Measurements from ENCODE around the gene GRPEL1. TPM values are rescaled to one million over a fixed set of nuclear protein-coding genes. Genes with fewer than 3 reads are reported as not detected.

The GRPEL1 gene
- polyA plus RNA-seq, 1 donor from 2014 or later, result 28.5 TPM

DNA sequence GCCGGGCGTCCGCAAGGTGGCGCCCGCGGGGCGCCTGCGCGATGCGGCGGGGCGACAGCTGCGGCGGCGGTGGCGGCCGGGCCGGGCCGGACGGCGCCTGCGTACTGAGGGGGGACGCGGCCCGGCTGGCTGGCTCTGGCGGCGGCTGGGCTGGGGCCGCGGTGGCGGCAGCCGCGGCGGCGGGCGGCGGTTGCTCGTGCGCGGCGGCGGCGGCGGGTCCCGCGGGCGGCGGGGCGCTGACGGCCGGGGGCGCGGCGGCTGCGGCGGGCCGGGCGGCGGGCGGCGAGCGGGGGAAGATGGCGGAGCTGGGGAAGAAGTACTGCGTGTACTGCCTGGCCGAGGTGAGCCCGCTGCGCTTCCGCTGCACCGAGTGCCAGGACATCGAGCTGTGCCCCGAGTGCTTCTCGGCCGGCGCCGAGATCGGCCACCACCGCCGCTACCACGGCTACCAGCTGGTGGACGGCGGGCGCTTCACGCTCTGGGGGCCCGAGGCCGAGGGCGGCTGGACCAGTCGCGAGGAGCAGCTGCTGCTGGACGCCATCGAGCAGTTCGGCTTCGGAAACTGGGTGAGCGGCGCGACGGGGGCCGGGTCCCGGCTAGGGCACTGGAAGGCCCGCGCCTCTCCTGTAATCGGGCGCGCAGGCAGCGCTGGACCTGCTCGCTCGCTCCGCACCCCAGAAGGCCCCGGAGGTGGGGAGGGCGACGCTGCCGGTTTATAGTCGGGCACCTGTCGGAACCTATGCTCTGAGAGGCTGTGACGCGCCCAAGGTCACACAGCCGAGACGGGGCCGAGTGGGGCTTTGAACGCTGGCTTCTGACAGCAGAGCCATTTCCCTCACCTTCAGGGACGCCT is 24.4 kb downstream of the GRPEL1 start, which contains the start of gene TADA2B:
TADA2B (plus strand) TSS at position 89 of the 853 bp plus-strand sequence; CDS start at position 297, 208 bp downstream.
- Histone ChIP-seq H2AFZ (ENCODE audit: low read depth, low read length) (peak within 1 kb of the TSS; percentile 51), H3K9ac (ENCODE audit: low read length) (peak within 1 kb of the TSS; percentile 94), H3K27ac (ENCODE audit: low read length) (peak within 1 kb of the TSS; percentile 84), H3K79me2 (replicated peaks; ENCODE audit: insufficient read depth, low read length) (peaks cover 43% of the 10 kb centered on the region), H3F3A (ENCODE audit: insufficient read depth, low read length, poor library complexity, severe bottlenecking) (no peaks in the 10 kb centered on the region), H3K27me3 (ENCODE audit: insufficient read depth, low read depth, low read length) (no peaks in the 10 kb centered on the region), H3K36me3 (ENCODE audit: insufficient read depth, low read length) (no peaks in the 10 kb centered on the region), H3K4me2 (ENCODE audit: low read length) (peak within 1 kb of the TSS; percentile 81), H3K9me2 (ENCODE audit: insufficient read depth, low read length) (no peaks in the 10 kb centered on the region), H3K4me3 (ENCODE audit: low read length) (peak within 1 kb of the TSS; percentile 100), H3K9me3 (ENCODE audit: low read length) (no peaks in the 10 kb centered on the region), H4K20me1 (ENCODE audit: insufficient read depth) (peaks cover 10% of the 10 kb centered on the region)
- peak; percentile 28 for TF ChIP-seq POLR2AphosphoS5 (IDR thresholded peaks at IDR 0.05)
- no peak for TF ChIP-seq RAD21 (conservative IDR thresholded peaks at IDR 0.05)
- no peak for TF ChIP-seq SMC3 (conservative IDR thresholded peaks at IDR 0.05; ENCODE audit: poor library complexity)
- TF ChIP-seq, protein P1, sequence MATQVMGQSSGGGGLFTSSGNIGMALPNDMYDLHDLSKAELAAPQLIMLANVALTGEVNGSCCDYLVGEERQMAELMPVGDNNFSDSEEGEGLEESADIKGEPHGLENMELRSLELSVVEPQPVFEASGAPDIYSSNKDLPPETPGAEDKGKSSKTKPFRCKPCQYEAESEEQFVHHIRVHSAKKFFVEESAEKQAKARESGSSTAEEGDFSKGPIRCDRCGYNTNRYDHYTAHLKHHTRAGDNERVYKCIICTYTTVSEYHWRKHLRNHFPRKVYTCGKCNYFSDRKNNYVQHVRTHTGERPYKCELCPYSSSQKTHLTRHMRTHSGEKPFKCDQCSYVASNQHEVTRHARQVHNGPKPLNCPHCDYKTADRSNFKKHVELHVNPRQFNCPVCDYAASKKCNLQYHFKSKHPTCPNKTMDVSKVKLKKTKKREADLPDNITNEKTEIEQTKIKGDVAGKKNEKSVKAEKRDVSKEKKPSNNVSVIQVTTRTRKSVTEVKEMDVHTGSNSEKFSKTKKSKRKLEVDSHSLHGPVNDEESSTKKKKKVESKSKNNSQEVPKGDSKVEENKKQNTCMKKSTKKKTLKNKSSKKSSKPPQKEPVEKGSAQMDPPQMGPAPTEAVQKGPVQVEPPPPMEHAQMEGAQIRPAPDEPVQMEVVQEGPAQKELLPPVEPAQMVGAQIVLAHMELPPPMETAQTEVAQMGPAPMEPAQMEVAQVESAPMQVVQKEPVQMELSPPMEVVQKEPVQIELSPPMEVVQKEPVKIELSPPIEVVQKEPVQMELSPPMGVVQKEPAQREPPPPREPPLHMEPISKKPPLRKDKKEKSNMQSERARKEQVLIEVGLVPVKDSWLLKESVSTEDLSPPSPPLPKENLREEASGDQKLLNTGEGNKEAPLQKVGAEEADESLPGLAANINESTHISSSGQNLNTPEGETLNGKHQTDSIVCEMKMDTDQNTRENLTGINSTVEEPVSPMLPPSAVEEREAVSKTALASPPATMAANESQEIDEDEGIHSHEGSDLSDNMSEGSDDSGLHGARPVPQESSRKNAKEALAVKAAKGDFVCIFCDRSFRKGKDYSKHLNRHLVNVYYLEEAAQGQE (IDR thresholded peaks at IDR 0.05; ENCODE audit: borderline replicate concordance), result peak; percentile 19
- TF ChIP-seq EZH2 (IDR thresholded peaks at IDR 0.05; ENCODE audit: borderline replicate concordance, insufficient read depth, low read length, poor library complexity, severe bottlenecking), result no peak
- TF ChIP-seq TAF1 (IDR thresholded peaks at IDR 0.05; ENCODE audit: low read depth), result no peak
- TF ChIP-seq, protein P2, sequence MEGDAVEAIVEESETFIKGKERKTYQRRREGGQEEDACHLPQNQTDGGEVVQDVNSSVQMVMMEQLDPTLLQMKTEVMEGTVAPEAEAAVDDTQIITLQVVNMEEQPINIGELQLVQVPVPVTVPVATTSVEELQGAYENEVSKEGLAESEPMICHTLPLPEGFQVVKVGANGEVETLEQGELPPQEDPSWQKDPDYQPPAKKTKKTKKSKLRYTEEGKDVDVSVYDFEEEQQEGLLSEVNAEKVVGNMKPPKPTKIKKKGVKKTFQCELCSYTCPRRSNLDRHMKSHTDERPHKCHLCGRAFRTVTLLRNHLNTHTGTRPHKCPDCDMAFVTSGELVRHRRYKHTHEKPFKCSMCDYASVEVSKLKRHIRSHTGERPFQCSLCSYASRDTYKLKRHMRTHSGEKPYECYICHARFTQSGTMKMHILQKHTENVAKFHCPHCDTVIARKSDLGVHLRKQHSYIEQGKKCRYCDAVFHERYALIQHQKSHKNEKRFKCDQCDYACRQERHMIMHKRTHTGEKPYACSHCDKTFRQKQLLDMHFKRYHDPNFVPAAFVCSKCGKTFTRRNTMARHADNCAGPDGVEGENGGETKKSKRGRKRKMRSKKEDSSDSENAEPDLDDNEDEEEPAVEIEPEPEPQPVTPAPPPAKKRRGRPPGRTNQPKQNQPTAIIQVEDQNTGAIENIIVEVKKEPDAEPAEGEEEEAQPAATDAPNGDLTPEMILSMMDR (IDR thresholded peaks at IDR 0.05; ENCODE audit: poor library complexity, severe bottlenecking), result no peak
- TF ChIP-seq MXI1 (conservative IDR thresholded peaks at IDR 0.05; ENCODE audit: poor library complexity, severe bottlenecking), result peak; percentile 35
- no peak for TF ChIP-seq EP300 (conservative IDR thresholded peaks at IDR 0.05; ENCODE audit: poor library complexity, severe bottlenecking)

DNA sequence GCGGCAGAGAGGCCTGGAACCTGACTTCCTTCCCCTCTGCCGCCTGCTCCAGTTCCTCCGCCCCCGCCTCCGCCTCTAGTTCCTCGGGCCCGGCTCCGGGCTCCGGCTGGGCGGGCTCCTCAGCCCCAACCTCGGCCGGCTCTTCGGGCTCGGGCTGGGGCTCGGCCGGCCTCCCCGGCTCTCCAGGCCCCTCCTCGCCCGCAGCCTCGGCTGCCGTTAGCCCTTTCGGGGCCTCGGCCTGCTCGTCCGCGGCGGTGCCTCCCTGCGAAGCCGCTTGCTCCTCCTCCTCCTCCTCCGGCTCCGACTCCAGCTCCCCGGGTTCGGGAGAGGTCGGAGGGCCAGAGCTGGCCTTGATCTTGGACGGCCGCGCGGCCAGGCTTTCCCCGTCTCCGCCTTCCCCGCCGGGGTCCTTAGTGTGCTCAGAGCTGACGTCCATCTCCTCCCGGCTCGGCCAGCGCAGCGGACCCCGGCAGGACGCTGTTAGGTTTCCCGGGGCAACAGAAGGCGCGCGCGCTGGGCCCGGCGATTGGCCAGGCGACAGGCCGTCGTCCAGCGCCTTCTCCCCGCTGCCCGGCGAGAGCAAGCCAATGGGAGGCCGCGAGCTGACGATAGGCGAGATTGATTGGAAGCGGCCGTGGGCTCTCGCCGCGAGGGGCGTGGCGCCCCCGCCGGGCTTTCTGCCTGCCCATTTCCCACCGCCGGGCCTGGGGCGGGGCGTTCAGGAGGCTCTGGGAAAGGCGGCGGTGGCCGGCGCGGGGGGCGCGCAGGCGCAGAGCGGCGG is 25.2 kb downstream of the GRPEL1 start:
- peak overlapping the region; percentile 57 for H3K4me2 ChIP-seq (ENCODE audit: low read length)
- H3K9me2 ChIP-seq (ENCODE audit: insufficient read depth, low read length), result no peaks in the 10 kb centered on the region
- H4K20me1 ChIP-seq (ENCODE audit: insufficient read depth), result peaks cover 10% of the 10 kb centered on the region
- H3K4me3 ChIP-seq (ENCODE audit: low read length), result peak overlapping the region; percentile 94
- H3K27me3 ChIP-seq (ENCODE audit: insufficient read depth, low read depth, low read length), result no peaks in the 10 kb centered on the region
- no peaks in the 10 kb centered on the region for H3F3A ChIP-seq (ENCODE audit: insufficient read depth, low read length, poor library complexity, severe bottlenecking)
- no peaks in the 10 kb centered on the region for H3K9me3 ChIP-seq (ENCODE audit: low read length)
- peak overlapping the region; percentile 71 for H3K27ac ChIP-seq (ENCODE audit: low read length)
- no peaks in the 10 kb centered on the region for H3K36me3 ChIP-seq (ENCODE audit: insufficient read depth, low read length)
- TF ChIP-seq, protein P2 (IDR thresholded peaks at IDR 0.05; ENCODE audit: poor library complexity, severe bottlenecking), result peak; percentile 76
- TF ChIP-seq SMC3 (conservative IDR thresholded peaks at IDR 0.05; ENCODE audit: poor library complexity), result peak; percentile 18
- peak; percentile 74 for TF ChIP-seq POLR2AphosphoS5 (IDR thresholded peaks at IDR 0.05)
- no peak for TF ChIP-seq EZH2 (IDR thresholded peaks at IDR 0.05; ENCODE audit: borderline replicate concordance, insufficient read depth, low read length, poor library complexity, severe bottlenecking)
- peak; percentile 86 for TF ChIP-seq TAF1 (IDR thresholded peaks at IDR 0.05; ENCODE audit: low read depth)
- TF ChIP-seq MXI1 (conservative IDR thresholded peaks at IDR 0.05; ENCODE audit: poor library complexity, severe bottlenecking), result peak; percentile 87
- peak; percentile 45 for TF ChIP-seq EP300 (conservative IDR thresholded peaks at IDR 0.05; ENCODE audit: poor library complexity, severe bottlenecking)
- TF ChIP-seq, protein P1 (IDR thresholded peaks at IDR 0.05; ENCODE audit: borderline replicate concordance), result no peak
- no peak for TF ChIP-seq RAD21 (conservative IDR thresholded peaks at IDR 0.05)
- H3K9ac ChIP-seq (ENCODE audit: low read length), result peak overlapping the region; percentile 78
- H3K79me2 ChIP-seq (replicated peaks; ENCODE audit: insufficient read depth, low read length), result peaks cover 38% of the 10 kb centered on the region
- H2AFZ ChIP-seq (ENCODE audit: low read depth, low read length), result peak overlapping the region; percentile 51

Measured in neural cell (in vitro differentiated cells).